Endothelial cell (in vitro differentiated cells): ENCODE results near the gene CA6. TPM values are rescaled to one million over a fixed set of nuclear protein-coding genes. Genes with fewer than 3 reads are reported as not detected.

Source experiments
- DNase-seq: peaks from one replicate; pipeline ENCODE4 v3.0.0; 2021; ENCODE audit warnings: low spot score
- H3K27ac Mint-ChIP-seq: one replicate; pipeline ENCODE4 v1.8.0; 2021; ENCODE audit warnings: mixed read lengths, inconsistent platforms; ENCODE audit not compliant: unreplicated experiment
- H3K27me3 Mint-ChIP-seq: one replicate; pipeline ENCODE4 v1.8.0; 2021; ENCODE audit warnings: mild to moderate bottlenecking, moderate library complexity, mixed read lengths, inconsistent platforms; ENCODE audit not compliant: unreplicated experiment
- H3K36me3 Mint-ChIP-seq: one replicate; pipeline ENCODE4 v1.8.0; 2021; ENCODE audit warnings: mild to moderate bottlenecking, low read depth, mixed read lengths, inconsistent platforms; ENCODE audit not compliant: unreplicated experiment
- H3K4me1 Mint-ChIP-seq: one replicate; pipeline ENCODE4 v1.8.0; 2021; ENCODE audit warnings: mild to moderate bottlenecking, mixed read lengths, inconsistent platforms; ENCODE audit not compliant: unreplicated experiment
- H3K4me3 Mint-ChIP-seq: one replicate; pipeline ENCODE4 v1.8.0; 2021; ENCODE audit warnings: mild to moderate bottlenecking, mixed read lengths, inconsistent platforms; ENCODE audit not compliant: unreplicated experiment
- H3K9me3 Mint-ChIP-seq: one replicate; pipeline ENCODE4 v1.8.0; 2021; ENCODE audit warnings: mixed read lengths, inconsistent platforms; ENCODE audit not compliant: unreplicated experiment
- total RNA-seq: library from RNA; stranded (reverse); fragmentation: NEBNext Ultra II Directional; extraction: Animal tissue kit (Norgen Biotek cat#: 25700); gene quantifications from one replicate; pipeline ENCODE4 v1.2.1, GENCODE V29; 2021; ENCODE audit not compliant: unreplicated experiment
- TF ChIP-seq, protein P1 (sequence below): fragments of 200-600 bp; sonication (generic); IDR thresholded peaks from one replicate; pipeline ENCODE4 v1.5.0; 2021; ENCODE audit warnings: antibody characterized with exemption; ENCODE audit not compliant: unreplicated experiment

CA6 gene
- total RNA-seq, 1 donor from 2014 or later: 2.5 TPM

GRCh38 chr1:8910331-8910730 lies 35.3 kb upstream of the CA6 start:
- peaks cover 9% of the 10 kb centered on the region for H3K4me1 Mint-ChIP-seq
- H3K4me3 Mint-ChIP-seq: peak overlapping the region; percentile 19
- no peaks in the 10 kb centered on the region for H3K27me3 Mint-ChIP-seq
- no peaks in the 10 kb centered on the region for H3K9me3 Mint-ChIP-seq
- DNase-seq: no peak
- TF ChIP-seq, protein P1, sequence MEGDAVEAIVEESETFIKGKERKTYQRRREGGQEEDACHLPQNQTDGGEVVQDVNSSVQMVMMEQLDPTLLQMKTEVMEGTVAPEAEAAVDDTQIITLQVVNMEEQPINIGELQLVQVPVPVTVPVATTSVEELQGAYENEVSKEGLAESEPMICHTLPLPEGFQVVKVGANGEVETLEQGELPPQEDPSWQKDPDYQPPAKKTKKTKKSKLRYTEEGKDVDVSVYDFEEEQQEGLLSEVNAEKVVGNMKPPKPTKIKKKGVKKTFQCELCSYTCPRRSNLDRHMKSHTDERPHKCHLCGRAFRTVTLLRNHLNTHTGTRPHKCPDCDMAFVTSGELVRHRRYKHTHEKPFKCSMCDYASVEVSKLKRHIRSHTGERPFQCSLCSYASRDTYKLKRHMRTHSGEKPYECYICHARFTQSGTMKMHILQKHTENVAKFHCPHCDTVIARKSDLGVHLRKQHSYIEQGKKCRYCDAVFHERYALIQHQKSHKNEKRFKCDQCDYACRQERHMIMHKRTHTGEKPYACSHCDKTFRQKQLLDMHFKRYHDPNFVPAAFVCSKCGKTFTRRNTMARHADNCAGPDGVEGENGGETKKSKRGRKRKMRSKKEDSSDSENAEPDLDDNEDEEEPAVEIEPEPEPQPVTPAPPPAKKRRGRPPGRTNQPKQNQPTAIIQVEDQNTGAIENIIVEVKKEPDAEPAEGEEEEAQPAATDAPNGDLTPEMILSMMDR: no peak
- peaks cover 3% of the 10 kb centered on the region for H3K36me3 Mint-ChIP-seq
- no peak overlapping the region for H3K27ac Mint-ChIP-seq

GRCh38 chr1:8910914-8911313 lies 34.8 kb upstream of the CA6 start:
- TF ChIP-seq, protein P1: no peak
- no peaks in the 10 kb centered on the region for H3K9me3 Mint-ChIP-seq
- no peak for DNase-seq
- H3K27me3 Mint-ChIP-seq: no peaks in the 10 kb centered on the region
- H3K4me3 Mint-ChIP-seq: no peak overlapping the region
- peaks cover 9% of the 10 kb centered on the region for H3K4me1 Mint-ChIP-seq
- H3K36me3 Mint-ChIP-seq: peaks cover 3% of the 10 kb centered on the region
- no peak overlapping the region for H3K27ac Mint-ChIP-seq

DNA sequence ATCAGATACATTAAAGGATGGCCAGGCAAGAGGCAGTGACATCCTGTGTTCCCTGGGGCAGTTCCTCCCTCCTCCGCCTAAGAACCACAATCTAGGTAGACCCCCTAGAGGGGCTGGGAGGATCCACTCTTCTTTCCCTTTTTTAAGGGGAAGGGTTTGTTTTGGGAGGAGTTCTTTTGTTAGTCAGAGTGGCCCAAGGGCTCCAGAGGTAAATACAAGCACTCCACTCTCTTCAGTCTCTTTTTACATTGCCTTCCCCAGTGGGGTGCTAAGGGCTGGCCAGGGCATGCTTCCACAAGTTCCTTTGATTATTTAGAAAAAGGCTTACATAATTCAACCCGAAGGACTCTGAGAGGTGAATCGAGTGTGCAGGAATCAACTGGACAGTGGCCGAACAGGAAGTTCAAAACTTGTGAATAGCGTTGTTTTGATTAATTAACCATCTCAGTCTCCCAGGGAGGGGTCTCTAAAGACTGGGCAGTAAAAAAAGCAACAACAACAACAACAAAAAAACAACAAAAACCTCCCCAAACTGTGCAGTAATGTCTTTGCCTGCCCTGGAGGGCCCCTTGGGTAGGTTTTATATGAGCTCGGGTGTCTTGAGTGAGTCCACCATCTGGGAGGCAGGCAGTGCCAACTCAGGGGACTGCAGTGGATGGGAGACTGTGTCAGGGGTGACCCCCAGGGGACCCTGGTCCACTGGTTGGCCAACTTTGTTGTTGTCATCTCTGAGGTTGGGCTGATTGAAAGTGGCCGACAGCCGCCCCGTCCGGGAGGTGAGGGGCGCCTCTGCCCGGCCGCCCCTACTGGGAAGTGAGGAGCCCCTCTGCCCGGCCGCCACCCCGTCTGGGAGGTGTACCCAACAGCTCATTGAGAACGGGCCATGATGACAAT lies 34.0 kb upstream of the CA6 start:
- Mint-ChIP-seq H3K36me3 (peaks cover 3% of the 10 kb centered on the region), H3K9me3 (no peaks in the 10 kb centered on the region), H3K4me1 (peaks cover 9% of the 10 kb centered on the region), H3K27me3 (no peaks in the 10 kb centered on the region), H3K27ac (no peak overlapping the region), H3K4me3 (no peak overlapping the region)
- no peak for DNase-seq
- TF ChIP-seq, protein P1: no peak

DNA sequence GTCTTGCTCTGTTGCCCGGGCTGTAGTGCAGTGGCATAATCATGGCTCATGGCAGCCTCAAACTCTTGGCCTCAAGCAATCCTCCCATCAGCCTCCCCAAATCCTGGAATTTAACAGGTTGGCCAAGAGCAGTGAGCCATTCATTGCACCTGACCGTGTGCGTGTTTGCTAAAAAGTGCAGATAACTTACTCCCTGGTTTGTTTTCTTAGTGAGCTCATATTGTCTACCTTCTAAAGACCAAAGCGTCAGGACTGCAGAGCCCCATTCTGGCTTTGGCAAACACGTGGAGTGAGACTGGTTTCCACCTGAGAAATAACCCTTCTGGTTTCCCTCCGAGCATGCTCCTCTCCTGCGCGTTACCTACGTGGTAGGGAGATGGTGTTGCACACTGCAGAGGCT lies 32.2 kb upstream of the CA6 start:
- Mint-ChIP-seq H3K9me3 (no peaks in the 10 kb centered on the region), H3K4me3 (no peak overlapping the region), H3K36me3 (peaks cover 3% of the 10 kb centered on the region), H3K27me3 (no peaks in the 10 kb centered on the region), H3K27ac (no peak overlapping the region), H3K4me1 (peaks cover 9% of the 10 kb centered on the region)
- TF ChIP-seq, protein P1: no peak
- DNase-seq: no peak

DNA sequence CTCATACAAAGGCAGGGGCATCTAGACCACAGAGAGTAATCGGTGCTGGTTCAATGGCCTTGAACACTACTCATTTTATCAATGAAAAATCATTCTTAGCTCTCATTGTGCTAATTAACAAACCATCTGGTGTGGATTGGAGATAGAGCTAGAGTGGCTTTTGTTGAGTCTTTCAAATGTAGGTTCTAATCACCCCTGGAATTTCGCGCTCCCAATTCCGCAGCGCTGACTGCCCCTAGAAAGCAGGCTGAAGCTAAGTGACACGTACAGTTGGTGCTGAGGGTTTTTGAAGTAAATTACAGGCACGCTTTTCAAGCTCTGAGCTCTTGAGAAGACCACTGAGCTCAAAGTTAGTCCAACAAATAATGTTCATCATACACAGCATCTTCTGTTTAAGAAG lies 31.2 kb upstream of the CA6 start:
- TF ChIP-seq, protein P1: no peak
- H3K4me3 Mint-ChIP-seq: no peak overlapping the region
- no peak overlapping the region for H3K27ac Mint-ChIP-seq
- H3K27me3 Mint-ChIP-seq: no peaks in the 10 kb centered on the region
- no peaks in the 10 kb centered on the region for H3K9me3 Mint-ChIP-seq
- H3K4me1 Mint-ChIP-seq: peaks cover 6% of the 10 kb centered on the region
- no peak for DNase-seq
- peaks cover 3% of the 10 kb centered on the region for H3K36me3 Mint-ChIP-seq
